ENCODE results near the gene LRRC26.

Gene LRRC26

GRCh38 chr9:137166380-137167229 lies 3.2 kb downstream of the LRRC26 start:
- FAIRE-seq = no peak

GRCh38 chr9:137165250-137165836 lies 4.5 kb downstream of the LRRC26 start:
- no peak for FAIRE-seq

GRCh38 chr9:137164370-137165249 lies 5.2 kb downstream of the LRRC26 start:
- no peak for FAIRE-seq

- no peak for FAIRE-seq
Measured at GRCh38 chr9:137163805-137164204, 6.0 kb downstream of the LRRC26 start.

- FAIRE-seq = no peak
Measured at GRCh38 chr9:137163365-137163715, 6.5 kb downstream of the LRRC26 start.

- FAIRE-seq = no peak
Measured at GRCh38 chr9:137162505-137163364, 7.1 kb downstream of the LRRC26 start.

GRCh38 chr9:137161558-137162486 lies 8.0 kb downstream of the LRRC26 start:
- no peak for FAIRE-seq

- no peak for FAIRE-seq
Measured at GRCh38 chr9:137160716-137161557, 8.9 kb downstream of the LRRC26 start.

GRCh38 chr9:137160054-137160425 lies 9.8 kb downstream of the LRRC26 start:
- FAIRE-seq = no peak

- no peak for FAIRE-seq
Measured at GRCh38 chr9:137159105-137160053, 10.5 kb downstream of the LRRC26 start.

GRCh38 chr9:137158625-137159024 lies 11.2 kb downstream of the LRRC26 start:
- no peak for FAIRE-seq

GRCh38 chr9:137157618-137158415 lies 12.0 kb downstream of the LRRC26 start:
- FAIRE-seq = no peak

- no peak for FAIRE-seq
Measured at GRCh38 chr9:137156567-137157375, 13.1 kb downstream of the LRRC26 start.

- no peak for FAIRE-seq
Measured at GRCh38 chr9:137152844-137153405, 16.9 kb downstream of the LRRC26 start.

- no peak for FAIRE-seq
Measured at GRCh38 chr9:137150617-137151457, 19.0 kb downstream of the LRRC26 start.

- no peak for FAIRE-seq
Measured at GRCh38 chr9:137149942-137150616, 19.8 kb downstream of the LRRC26 start.

Data from TTC549 (cell line).